WERI-Rb-1 (cell line): ENCODE data around the gene GLRX5.
"Not testable (repeated sequence)": the region's sequence is repeated elsewhere in the genome, so short reads cannot be mapped to it uniquely, and the experiment has no call there.

Experiments used
- DNase-seq: peaks from one replicate; pipeline ENCODE4 v3.0.0-alpha.2; 2020
- H3K27ac ChIP-seq: fragments of 250-450 bp; sonication (Bioruptor Pico); 2 replicates; pipeline ENCODE4 v1.5.1; 2020; ENCODE audit warnings: mild to moderate bottlenecking, moderate library complexity
- H3K27me3 ChIP-seq: fragments of 250-450 bp; sonication (Bioruptor Pico); 2 replicates; pipeline ENCODE4 v1.5.1; 2021; ENCODE audit warnings: mild to moderate bottlenecking, low read depth, moderate library complexity; ENCODE audit not compliant: insufficient read depth, severe bottlenecking
- H3K36me3 ChIP-seq: fragments of 250-450 bp; sonication (Bioruptor Pico); 2 replicates; pipeline ENCODE4 v1.5.1; 2020; ENCODE audit warnings: mild to moderate bottlenecking, moderate library complexity
- H3K4me3 ChIP-seq: 2 replicates; pipeline ENCODE4 v1.5.1; 2011; ENCODE audit warnings: low read depth, mild to moderate bottlenecking, control low read depth, low read length
- H3K9me3 ChIP-seq: fragments of 250-450 bp; sonication (Bioruptor Pico); 2 replicates; pipeline ENCODE4 v1.5.1; 2021; ENCODE audit warnings: mild to moderate bottlenecking, moderate library complexity; ENCODE audit not compliant: severe bottlenecking
- TF ChIP-seq, protein P1 (sequence below): IDR thresholded peaks from 2 replicates; pipeline ENCODE4 v1.5.1; 2011; ENCODE audit warnings: low read depth, mild to moderate bottlenecking, control low read depth, inconsistent platforms, low read length

GLRX5 gene

GRCh38 chr14:95507701-95508103 is 27.1 kb upstream of the GLRX5 start:
- Histone ChIP-seq H3K27ac (no peak overlapping the region), H3K27me3 (no peaks in the 10 kb centered on the region), H3K36me3 (no peaks in the 10 kb centered on the region), H3K9me3 (no peaks in the 10 kb centered on the region), H3K4me3 (no peak overlapping the region)
- TF ChIP-seq, protein P1, sequence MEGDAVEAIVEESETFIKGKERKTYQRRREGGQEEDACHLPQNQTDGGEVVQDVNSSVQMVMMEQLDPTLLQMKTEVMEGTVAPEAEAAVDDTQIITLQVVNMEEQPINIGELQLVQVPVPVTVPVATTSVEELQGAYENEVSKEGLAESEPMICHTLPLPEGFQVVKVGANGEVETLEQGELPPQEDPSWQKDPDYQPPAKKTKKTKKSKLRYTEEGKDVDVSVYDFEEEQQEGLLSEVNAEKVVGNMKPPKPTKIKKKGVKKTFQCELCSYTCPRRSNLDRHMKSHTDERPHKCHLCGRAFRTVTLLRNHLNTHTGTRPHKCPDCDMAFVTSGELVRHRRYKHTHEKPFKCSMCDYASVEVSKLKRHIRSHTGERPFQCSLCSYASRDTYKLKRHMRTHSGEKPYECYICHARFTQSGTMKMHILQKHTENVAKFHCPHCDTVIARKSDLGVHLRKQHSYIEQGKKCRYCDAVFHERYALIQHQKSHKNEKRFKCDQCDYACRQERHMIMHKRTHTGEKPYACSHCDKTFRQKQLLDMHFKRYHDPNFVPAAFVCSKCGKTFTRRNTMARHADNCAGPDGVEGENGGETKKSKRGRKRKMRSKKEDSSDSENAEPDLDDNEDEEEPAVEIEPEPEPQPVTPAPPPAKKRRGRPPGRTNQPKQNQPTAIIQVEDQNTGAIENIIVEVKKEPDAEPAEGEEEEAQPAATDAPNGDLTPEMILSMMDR: no peak
- no peak for DNase-seq

DNA sequence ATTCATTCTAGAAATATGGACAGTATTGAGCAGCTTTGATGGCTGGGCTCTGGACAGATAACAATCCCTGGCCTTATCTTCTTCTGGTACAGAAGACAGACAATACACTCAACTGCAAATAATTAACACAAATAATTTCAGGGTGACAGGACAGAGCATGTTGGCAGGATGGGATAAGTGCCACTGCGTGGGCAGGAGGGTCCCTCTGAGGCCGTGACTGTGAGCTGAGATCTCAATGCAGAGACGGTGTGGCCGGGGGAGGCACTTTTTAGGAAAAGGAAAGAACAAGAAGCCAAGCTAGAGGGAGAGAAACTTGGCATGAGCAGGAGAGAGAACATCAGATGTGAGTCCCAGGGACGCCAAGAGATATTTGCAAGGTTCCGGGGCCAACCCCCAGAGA is 26.5 kb upstream of the GLRX5 start:
- Histone ChIP-seq H3K27ac (no peak overlapping the region), H3K9me3 (no peaks in the 10 kb centered on the region), H3K4me3 (no peak overlapping the region), H3K27me3 (no peaks in the 10 kb centered on the region), H3K36me3 (no peaks in the 10 kb centered on the region)
- DNase-seq: no peak
- TF ChIP-seq, protein P1: no peak

GRCh38 chr14:95509495-95509894 is 25.4 kb upstream of the GLRX5 start:
- Histone ChIP-seq H3K27ac (no peak overlapping the region), H3K9me3 (no peaks in the 10 kb centered on the region), H3K4me3 (no peak overlapping the region), H3K27me3 (no peaks in the 10 kb centered on the region), H3K36me3 (no peaks in the 10 kb centered on the region)
- TF ChIP-seq, protein P1: no peak
- no peak for DNase-seq

GRCh38 chr14:95510344-95510743 is 24.5 kb upstream of the GLRX5 start:
- not testable (repeated sequence) for H3K27ac ChIP-seq, H3K9me3 ChIP-seq, H3K4me3 ChIP-seq, H3K36me3 ChIP-seq, H3K27me3 ChIP-seq, DNase-seq

DNA sequence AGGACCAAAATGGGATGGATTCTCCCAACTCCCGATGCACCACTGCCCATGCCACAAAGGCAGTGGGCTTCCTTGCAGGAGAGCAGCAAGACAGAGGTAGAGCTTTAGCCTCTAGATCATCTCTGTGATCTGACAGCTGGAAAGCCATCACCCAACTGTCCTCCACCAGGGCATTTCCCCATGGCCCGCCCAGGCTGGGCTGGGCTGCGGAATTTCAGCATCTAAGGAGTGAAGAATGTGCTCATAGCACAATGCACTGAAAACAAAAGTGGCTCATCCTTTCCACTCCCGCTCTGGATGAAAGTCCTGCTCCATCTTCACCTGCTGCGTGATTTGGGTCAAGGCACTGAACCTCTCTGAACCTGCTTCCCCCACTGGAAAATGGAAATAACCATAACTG is 24.0 kb upstream of the GLRX5 start:
- Histone ChIP-seq H3K27ac (no peak overlapping the region), H3K9me3 (no peaks in the 10 kb centered on the region), H3K36me3 (no peaks in the 10 kb centered on the region), H3K4me3 (no peak overlapping the region), H3K27me3 (no peaks in the 10 kb centered on the region)
- TF ChIP-seq, protein P1: no peak
- no peak for DNase-seq

DNA sequence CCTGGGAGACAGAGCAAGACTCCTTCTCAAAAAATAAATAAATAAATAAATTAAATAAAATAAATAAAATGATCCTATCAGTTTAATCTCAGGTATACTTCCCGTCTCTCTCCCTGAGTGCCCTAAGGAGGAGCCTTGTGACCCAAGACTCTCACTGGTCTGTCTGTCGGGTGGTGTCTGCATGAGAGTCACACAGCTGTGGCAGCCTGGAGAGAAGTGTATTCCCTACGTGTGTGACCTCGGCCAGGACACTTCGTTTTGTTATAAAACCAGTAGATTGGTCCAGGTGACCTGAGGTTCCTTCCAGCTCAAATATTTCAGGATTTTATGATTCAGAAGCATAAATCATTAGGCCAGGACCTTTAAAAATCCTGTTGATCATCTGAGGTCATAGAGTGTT is 23.2 kb upstream of the GLRX5 start:
- Histone ChIP-seq H3K36me3 (no peaks in the 10 kb centered on the region), H3K9me3 (no peaks in the 10 kb centered on the region), H3K27ac (no peak overlapping the region), H3K4me3 (no peak overlapping the region), H3K27me3 (no peaks in the 10 kb centered on the region)
- no peak for DNase-seq
- TF ChIP-seq, protein P1: no peak

- no peaks in the 10 kb centered on the region for H3K36me3 ChIP-seq
- no peak overlapping the region for H3K27ac ChIP-seq
- H3K9me3 ChIP-seq: no peaks in the 10 kb centered on the region
- TF ChIP-seq, protein P1: no peak
- DNase-seq: no peak
- no peaks in the 10 kb centered on the region for H3K27me3 ChIP-seq
- H3K4me3 ChIP-seq: no peak overlapping the region
Observed at GRCh38 chr14:95513291-95513690, 21.6 kb upstream of the GLRX5 start.
